GF-D8 (cell line): ENCODE data around the gene CTRL.
"Not testable (repeated sequence)": the region's sequence is repeated elsewhere in the genome, so short reads cannot be mapped to it uniquely, and the experiment has no call there.

Experiments used
- DNase-seq: peaks from one replicate; lab custom pipeline; 2025; lab: John Stamatoyannopoulos, UW

The CTRL gene

GRCh38 chr16:67931712-67932461 lies at the start of gene CTRL:
Gene CTRL, minus strand, starts transcription at chr16:67931862. Its CDS starts 10 bp downstream, at chr16:67931852.
- DNase-seq: no peak

GRCh38 chr16:67979955-67980678 lies 48.5 kb upstream of the CTRL start, which contains the start of gene DPEP3:
Gene DPEP3, minus strand, starts transcription at chr16:67980499. Its CDS starts 119 bp downstream, at chr16:67980380.
- no peak for DNase-seq

- no peak for DNase-seq
Measured at GRCh38 chr16:67977469-67978227, 46.0 kb upstream of the CTRL start.

- DNase-seq: no peak
Measured at GRCh38 chr16:67977005-67977404, 45.3 kb upstream of the CTRL start.

- DNase-seq: no peak
Measured at GRCh38 chr16:67976205-67976604, 44.5 kb upstream of the CTRL start.

GRCh38 chr16:67975321-67976105 lies 43.9 kb upstream of the CTRL start:
- DNase-seq: no peak

GRCh38 chr16:67972285-67972684 lies 40.6 kb upstream of the CTRL start:
- DNase-seq: not testable (repeated sequence)

GRCh38 chr16:67971111-67971510 lies 39.4 kb upstream of the CTRL start:
- DNase-seq: no peak

- DNase-seq: no peak
Measured at GRCh38 chr16:67969254-67970039, 37.8 kb upstream of the CTRL start.

- DNase-seq: no peak
Measured at GRCh38 chr16:67968400-67969253, 37.0 kb upstream of the CTRL start, which contains the start of gene SLC12A4. Gene SLC12A4, minus strand, starts transcription at chr16:67968637. Its CDS starts 84 bp downstream, at chr16:67968553.

- no peak for DNase-seq
Measured at GRCh38 chr16:67967958-67968399, 36.3 kb upstream of the CTRL start.

- DNase-seq: no peak
Measured at GRCh38 chr16:67967183-67967957, 35.7 kb upstream of the CTRL start.

- DNase-seq: no peak
Measured at GRCh38 chr16:67966549-67967182, 35.0 kb upstream of the CTRL start.

GRCh38 chr16:67965668-67966548 lies 34.2 kb upstream of the CTRL start:
- no peak for DNase-seq

- no peak for DNase-seq
Measured at GRCh38 chr16:67964477-67965131, 32.9 kb upstream of the CTRL start.

GRCh38 chr16:67963662-67964321 lies 32.1 kb upstream of the CTRL start:
- no peak for DNase-seq
